Suprapubic skin (tissue), 4 donors: ENCODE data around the gene CFAP45.

Experiments used
- CTCF ChIP-seq, 2 donors: fragments of 200-600 bp in 1 of 2; fragments of 450-650 bp in 1 of 2; sonication (generic) in 1 of 2; IDR thresholded peaks; one replicate each; pipeline ENCODE4 v1.5.1; 2016 to 2019; ENCODE audit warnings: antibody characterized with exemption in 2 of 2, mild to moderate bottlenecking in 1 of 2, moderate library complexity in 1 of 2
- EP300 ChIP-seq: sonication (generic); formaldehyde crosslinking; IDR thresholded peaks from one replicate; pipeline ENCODE4 v1.6.1; 2017; ENCODE audit warnings: antibody characterized with exemption
- POLR2A ChIP-seq, 2 donors: fragments of 450-650 bp; IDR thresholded peaks; one replicate each; pipeline ENCODE4 v1.6.1; 2017; ENCODE audit warnings: antibody characterized with exemption in 2 of 2, mild to moderate bottlenecking in 2 of 2, moderate library complexity in 2 of 2
- POLR2AphosphoS5 ChIP-seq, 3 donors: sonication (generic); formaldehyde crosslinking; IDR thresholded peaks; one replicate each; pipeline ENCODE4 v1.6.1; 2017; ENCODE audit warnings: antibody characterized with exemption in 3 of 3

- TF ChIP-seq POLR2A (IDR thresholded peaks at IDR 0.05), result no peak
- TF ChIP-seq CTCF (IDR thresholded peaks at IDR 0.05), result no peak
- no peak for TF ChIP-seq EP300
- no peak for TF ChIP-seq POLR2AphosphoS5 (IDR thresholded peaks at IDR 0.05)
Observed at GRCh38 chr1:159918352-159919200, 18.6 kb upstream of the CFAP45 start.
